ENCODE results near the gene SLIRP. TPM values are rescaled to one million over a fixed set of nuclear protein-coding genes. Genes with fewer than 3 reads are reported as not detected.
A peak's percentile ranks its signal among the peaks of the same experiment; 100 is the strongest.
"Not testable (repeated sequence)": the region's sequence is repeated elsewhere in the genome, so short reads cannot be mapped to it uniquely, and the experiment has no call there.

The SLIRP gene
- total and polyA plus RNA-seq, 2 experiments from 2014 or later: 147 to 417 TPM

DNA sequence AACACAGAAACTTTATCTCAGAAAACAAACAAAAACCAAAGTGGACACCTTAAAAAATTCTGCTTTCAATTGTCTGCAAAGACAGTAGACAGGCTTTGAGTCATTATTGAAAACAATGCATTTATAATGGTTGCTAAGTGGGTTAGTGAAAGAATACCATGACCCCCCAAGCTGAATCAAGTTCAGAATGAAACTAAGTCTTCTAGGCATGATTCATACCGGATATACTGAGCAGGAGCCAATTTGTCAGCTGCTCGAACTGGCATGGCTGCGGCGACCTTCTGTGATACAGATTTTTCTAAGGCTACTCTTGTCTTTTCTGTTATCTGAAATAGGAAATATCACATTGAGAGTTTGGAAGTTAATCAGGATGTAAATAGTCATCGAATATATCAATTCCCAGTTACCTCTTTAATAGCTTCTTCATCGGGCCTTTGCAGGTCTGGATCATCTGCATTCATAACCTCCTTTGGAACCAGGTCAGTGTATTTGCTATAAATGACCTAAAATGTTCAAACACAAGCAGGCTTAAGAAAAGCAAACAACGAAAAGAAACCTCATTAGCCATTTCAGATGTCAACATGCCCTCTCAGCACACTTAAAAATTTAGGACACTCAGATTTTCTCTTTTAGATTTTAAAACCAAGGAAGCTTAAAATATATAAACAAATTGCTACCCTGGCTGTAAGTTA lies 30.8 kb downstream of the SLIRP start:
- Histone ChIP-seq H2AFZ (0 out of 2 replicates have a peak overlapping the region, but pooled peaks have one; percentile 6), H4K20me1 (ENCODE audit: insufficient read depth) (no peaks in the 10 kb centered on the region), H3K9ac (peak overlapping the region; percentile 10; the same call in 1 of the 2 replicates), H3K9me3 (ENCODE audit: low read depth) (no peaks in the 10 kb centered on the region), H3F3A (ENCODE audit: insufficient read depth) (peaks cover 12% of the 10 kb centered on the region), H3K9me2 (ENCODE audit: insufficient read depth) (no peaks in the 10 kb centered on the region), H3K4me2 (ENCODE audit: unreplicated experiment) (no peak overlapping the region), H3K79me2 (ENCODE audit: insufficient read depth) (peaks cover 71% of the 10 kb centered on the region), H3K4me1 (ENCODE audit: insufficient read depth) (peaks cover 11% of the 10 kb centered on the region), H3K27ac (peak overlapping the region; percentile 66), H3K27me3 (replicated peaks; ENCODE audit: insufficient read depth) (no peaks in the 10 kb centered on the region), H3K36me3 (ENCODE audit: low read depth) (peaks cover 41% of the 10 kb centered on the region), H3K4me3 (no peak overlapping the region)
- in situ Hi-C loops (cut with MboI): no loop called here
- peak; percentile 79 for DNase-seq
- WGBS, 2 experiments (ENCODE audit: low coverage in 1 of 2, low lambda C conversion rate in 2 of 2, missing lambda C conversion rate in 2 of 2): 40 to 43% methylated on average over 7 of the region's 7 CpGs
- no peak for TF ChIP-seq EZH2 (IDR thresholded peaks at IDR 0.05; ENCODE audit: insufficient read depth, poor library complexity, severe bottlenecking)

DNA sequence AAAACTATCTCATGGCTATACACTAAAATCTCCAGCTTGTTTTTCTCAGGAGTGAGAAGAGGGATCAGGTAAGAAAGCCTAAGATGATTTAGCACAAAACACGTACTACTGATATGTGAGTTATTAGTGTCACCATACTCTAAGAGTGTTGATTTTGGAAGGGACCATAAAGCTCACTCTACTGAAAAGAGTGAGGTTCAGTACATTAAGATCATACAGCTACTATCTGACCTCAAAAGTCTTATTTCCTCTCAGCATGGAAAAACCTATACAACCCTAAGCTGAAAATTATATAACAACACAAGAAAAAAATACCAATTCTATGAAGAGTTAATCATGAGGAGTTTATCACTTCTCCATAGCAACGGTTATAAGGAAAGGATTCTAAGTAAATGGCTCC lies 33.5 kb downstream of the SLIRP start:
- DNase-seq: no peak

DNA sequence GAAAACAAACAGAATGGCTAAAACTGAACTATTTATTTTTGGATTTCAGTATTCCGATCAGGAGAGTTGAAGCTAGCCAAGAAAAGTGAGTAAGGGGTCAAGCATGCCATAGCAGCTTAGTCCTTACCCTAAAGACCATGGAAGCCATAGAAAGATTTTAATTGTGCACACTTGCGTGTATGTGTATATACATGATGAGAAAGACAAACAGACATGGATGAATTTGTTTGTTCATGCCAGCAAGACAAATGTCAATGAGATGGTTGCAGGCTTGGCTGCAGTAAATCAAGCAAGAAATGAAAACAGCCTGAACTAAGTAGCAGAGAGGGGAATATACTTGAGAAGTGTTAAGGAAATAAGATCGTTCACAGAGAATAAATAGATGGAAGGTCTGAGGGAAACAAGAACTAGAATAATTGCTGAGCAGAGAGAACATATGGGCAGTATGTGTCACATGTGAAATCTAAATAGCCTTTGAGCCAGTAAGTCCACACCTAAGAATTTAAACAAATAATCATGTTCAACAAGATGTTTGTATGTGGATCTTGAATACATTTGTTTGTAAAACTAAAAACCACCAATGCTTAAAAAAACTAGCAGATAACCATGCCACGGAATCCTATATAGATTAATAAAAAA lies 38.3 kb downstream of the SLIRP start:
- Histone ChIP-seq H4K20me1 (ENCODE audit: insufficient read depth) (no peaks in the 10 kb centered on the region; the same call in 1 of the 2 replicates), H3K27ac (no peak overlapping the region), H3K4me2 (ENCODE audit: unreplicated experiment) (no peak overlapping the region), H3K9me3 (ENCODE audit: low read depth) (no peaks in the 10 kb centered on the region), H3K9ac (no peak overlapping the region), H3K4me1 (ENCODE audit: insufficient read depth) (no peaks in the 10 kb centered on the region), H3K9me2 (ENCODE audit: insufficient read depth) (no peaks in the 10 kb centered on the region), H3F3A (ENCODE audit: insufficient read depth) (no peaks in the 10 kb centered on the region), H2AFZ (no peak overlapping the region), H3K79me2 (ENCODE audit: insufficient read depth) (peaks cover 79% of the 10 kb centered on the region), H3K4me3 (no peak overlapping the region), H3K36me3 (ENCODE audit: low read depth) (peaks cover 47% of the 10 kb centered on the region), H3K27me3 (replicated peaks; ENCODE audit: insufficient read depth) (no peaks in the 10 kb centered on the region)
- no peak for TF ChIP-seq EZH2 (IDR thresholded peaks at IDR 0.05; ENCODE audit: insufficient read depth, poor library complexity, severe bottlenecking)
- TF ChIP-seq EZH2phosphoT487 (IDR thresholded peaks at IDR 0.05; ENCODE audit: insufficient read depth, low read depth): no peak
- no peak for DNase-seq
- in situ Hi-C loops (cut with MboI): no loop called here
- WGBS, 2 experiments (ENCODE audit: low coverage in 1 of 2, low lambda C conversion rate in 2 of 2, missing lambda C conversion rate in 2 of 2): 74 to 79% methylated on average over 4 of the region's 4 CpGs

More for the DNA sequence above, 33.5 kb downstream of the SLIRP start:
- in situ Hi-C loops (cut with MboI): no loop called here
- Histone ChIP-seq H3K4me1 (ENCODE audit: insufficient read depth) (peaks cover 11% of the 10 kb centered on the region), H3K4me3 (no peak overlapping the region), H3K27me3 (replicated peaks; ENCODE audit: insufficient read depth) (no peaks in the 10 kb centered on the region), H3K36me3 (ENCODE audit: low read depth) (peaks cover 32% of the 10 kb centered on the region), H3F3A (ENCODE audit: insufficient read depth) (peaks cover 12% of the 10 kb centered on the region), H2AFZ (no peak overlapping the region), H3K79me2 (ENCODE audit: insufficient read depth) (peaks cover 86% of the 10 kb centered on the region), H3K9me2 (ENCODE audit: insufficient read depth) (no peaks in the 10 kb centered on the region), H4K20me1 (ENCODE audit: insufficient read depth) (no peaks in the 10 kb centered on the region; the same call in 1 of the 2 replicates), H3K9ac (no peak overlapping the region), H3K27ac (no peak overlapping the region), H3K4me2 (ENCODE audit: unreplicated experiment) (no peak overlapping the region), H3K9me3 (ENCODE audit: low read depth) (no peaks in the 10 kb centered on the region)
- WGBS, 2 experiments (ENCODE audit: low coverage in 1 of 2, low lambda C conversion rate in 2 of 2, missing lambda C conversion rate in 2 of 2): 79 to 81% methylated on average over 2 of the region's 2 CpGs
- TF ChIP-seq EZH2 (IDR thresholded peaks at IDR 0.05; ENCODE audit: insufficient read depth, poor library complexity, severe bottlenecking) (no peak), EZH2phosphoT487 (IDR thresholded peaks at IDR 0.05; ENCODE audit: insufficient read depth, low read depth) (no peak)

DNA sequence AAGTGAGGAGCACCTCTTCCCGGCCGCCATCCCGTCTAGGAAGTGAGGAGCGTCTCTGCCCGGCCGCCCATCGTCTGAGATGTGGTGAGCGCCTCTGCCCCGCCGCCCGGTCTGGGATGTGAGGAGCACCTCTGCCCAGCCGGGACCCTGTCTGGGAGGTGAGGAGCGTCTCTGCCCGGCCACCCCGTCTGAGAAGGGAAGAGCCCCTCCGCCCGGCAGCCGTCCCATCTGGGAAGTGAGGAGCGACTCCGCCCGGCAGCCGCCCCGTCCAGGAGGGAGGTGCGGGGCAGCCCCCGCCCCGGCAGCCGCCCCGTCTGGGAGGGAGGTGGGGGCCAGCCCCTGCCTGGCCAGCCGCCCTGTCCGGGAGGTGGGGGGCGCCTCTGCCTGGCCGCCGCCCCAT lies 39.5 kb downstream of the SLIRP start:
- 86 to 89% methylated on average over 7 to 33 of the region's 33 CpGs for WGBS, 2 experiments (ENCODE audit: low coverage in 1 of 2, low lambda C conversion rate in 2 of 2, missing lambda C conversion rate in 2 of 2)

More for the DNA sequence above, 39.5 kb downstream of the SLIRP start:
- H3K4me2 ChIP-seq (ENCODE audit: unreplicated experiment); H3K27ac ChIP-seq; H2AFZ ChIP-seq; H4K20me1 ChIP-seq (ENCODE audit: insufficient read depth); DNase-seq; H3K4me1 ChIP-seq (ENCODE audit: insufficient read depth); H3K4me3 ChIP-seq; H3K27me3 ChIP-seq (replicated peaks; ENCODE audit: insufficient read depth); H3K9ac ChIP-seq; H3F3A ChIP-seq (ENCODE audit: insufficient read depth); H3K9me3 ChIP-seq (ENCODE audit: low read depth); in situ Hi-C loops (cut with MboI); H3K9me2 ChIP-seq (ENCODE audit: insufficient read depth): not testable (repeated sequence)
- Histone ChIP-seq H3K79me2 (ENCODE audit: insufficient read depth) (peaks cover 79% of the 10 kb centered on the region), H3K36me3 (ENCODE audit: low read depth) (peaks cover 42% of the 10 kb centered on the region)

Data from GM23248 (cell line).